ENCODE measurements around the gene AGAP1. TPM values are rescaled to one million over a fixed set of nuclear protein-coding genes. Genes with fewer than 3 reads are reported as not detected.
A peak's percentile ranks its signal among the peaks of the same experiment; 100 is the strongest.

Gene AGAP1
- total RNA-seq, 1 donor from 2014 or later = 10.5 TPM

DNA sequence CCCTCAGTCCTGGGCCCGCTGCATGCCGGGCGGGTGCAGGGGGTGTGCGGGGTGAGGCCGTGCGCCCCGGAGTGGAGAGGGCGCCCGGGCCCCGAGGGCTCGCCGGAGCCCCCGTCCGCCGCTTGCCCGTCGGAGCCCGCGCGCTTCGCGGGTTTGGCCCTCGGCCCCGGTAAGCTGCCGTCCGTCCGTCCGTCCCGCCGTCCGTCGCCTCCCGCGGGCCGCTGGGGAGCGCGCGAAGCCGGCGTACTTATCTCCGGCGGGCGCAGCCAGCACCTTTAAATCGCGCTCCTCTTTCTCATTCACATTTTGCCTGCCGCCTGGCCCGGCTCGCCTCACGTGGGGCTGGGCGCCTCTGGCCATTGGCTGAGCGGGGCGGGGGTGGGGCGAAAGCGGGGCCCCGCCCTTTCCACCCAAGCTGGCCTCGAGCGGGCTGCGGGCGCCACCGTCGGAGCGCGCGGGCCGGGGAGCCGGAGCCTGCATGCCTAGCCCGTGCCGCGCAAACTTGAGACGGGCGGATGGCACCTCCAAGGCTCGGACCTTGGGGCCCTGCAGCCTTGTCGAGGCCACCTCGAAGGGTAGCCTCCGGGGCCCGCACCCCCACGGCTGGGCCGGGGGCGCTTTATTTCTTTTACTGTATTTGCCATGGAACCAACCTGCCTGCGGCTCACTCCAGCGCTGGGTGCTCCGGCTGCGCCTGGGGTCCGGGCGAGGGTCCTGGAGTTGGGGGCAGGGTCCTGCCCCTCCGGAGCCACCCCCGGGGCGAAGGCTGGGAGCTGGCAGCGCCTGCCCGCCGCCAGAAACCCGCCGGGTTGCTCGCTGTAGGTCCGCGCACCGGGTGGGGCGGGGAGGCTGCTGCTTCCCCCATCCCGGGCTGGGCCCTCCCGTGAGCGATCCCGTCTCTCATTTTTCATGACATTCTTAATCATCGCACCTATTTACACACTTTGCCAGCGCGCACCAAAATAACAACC, 674.6 kb downstream of the AGAP1 start, which contains the start of gene GBX2:
Gene GBX2 (minus strand): TSS at position 277 of the 971 bp plus-strand sequence. CDS start 415 bp downstream, outside the sequence.
- ATAC-seq (no peak), DNase-seq (ENCODE audit: low spot score) (no peak)

DNA sequence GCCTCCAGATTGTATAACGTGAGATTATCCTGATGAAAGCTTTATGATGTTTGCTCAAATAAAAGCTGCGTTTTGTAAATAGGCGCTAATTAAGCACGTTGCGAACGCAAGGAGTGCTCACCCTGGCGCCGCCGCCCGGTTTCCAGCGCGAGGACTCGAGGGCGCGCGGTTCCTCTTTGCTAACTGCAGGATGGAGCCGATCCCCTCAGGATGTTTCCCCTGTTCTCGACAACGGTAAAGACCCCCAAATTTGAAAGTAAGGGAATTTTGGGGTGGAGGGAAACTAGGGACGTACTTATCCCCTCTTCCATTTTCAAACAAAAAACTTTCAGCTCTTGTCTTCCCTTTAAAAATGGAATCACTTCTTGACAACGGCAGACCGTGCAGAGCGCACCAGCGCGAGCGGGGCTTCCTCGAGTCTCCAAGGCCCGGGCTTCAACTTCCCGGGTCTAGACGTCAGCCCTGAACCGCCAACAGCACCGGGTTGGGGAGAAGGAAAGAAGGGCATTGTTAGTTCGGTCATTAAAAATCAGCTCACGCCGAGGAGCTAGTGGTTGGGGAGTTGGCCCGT, 675.4 kb downstream of the AGAP1 start:
- no peak for ATAC-seq

DNA sequence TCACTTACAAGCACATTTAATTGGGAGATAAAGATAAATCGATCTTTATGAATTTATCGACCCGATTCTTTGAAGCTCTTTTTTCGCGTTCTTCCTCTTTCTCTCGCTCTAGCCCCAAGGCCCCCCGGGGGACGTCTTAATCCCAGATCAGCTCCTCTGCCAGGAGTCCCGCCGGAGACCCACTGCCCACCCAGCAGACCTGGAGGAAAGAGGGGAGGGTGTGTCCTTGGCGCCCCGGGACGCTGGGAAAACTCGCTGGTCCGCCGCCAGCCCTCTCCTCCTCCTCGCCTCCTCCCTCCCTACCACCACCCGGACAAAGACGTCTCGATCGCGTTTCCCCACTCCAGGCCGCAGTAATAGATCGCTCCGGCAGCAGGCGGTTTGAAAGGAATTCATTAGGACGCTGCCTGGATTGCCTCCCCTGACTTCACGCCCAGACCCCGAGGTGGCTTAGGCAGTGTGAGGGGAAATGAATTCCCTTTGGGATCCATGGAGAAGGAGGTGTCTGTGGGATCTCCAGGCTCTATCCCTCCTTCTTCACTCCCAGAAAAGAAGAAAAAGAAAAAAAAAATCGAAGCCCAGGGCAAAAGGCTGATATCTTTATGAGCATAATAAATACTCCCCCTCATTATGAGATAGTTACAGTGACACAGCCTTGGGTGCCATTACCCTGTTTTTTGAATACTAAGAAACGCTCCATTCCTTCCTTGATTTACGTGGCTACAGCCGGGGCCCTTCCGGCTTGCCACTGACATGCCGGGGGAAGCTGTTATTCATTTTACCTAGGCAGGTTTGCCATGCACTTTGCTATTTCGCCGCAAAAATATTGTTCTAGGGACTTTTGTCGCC, 676.1 kb downstream of the AGAP1 start:
- ATAC-seq = no peak
- DNase-seq (ENCODE audit: low spot score) = no peak

More for the DNA sequence above, 675.4 kb downstream of the AGAP1 start:
- no peak for DNase-seq (ENCODE audit: low spot score)

DNA sequence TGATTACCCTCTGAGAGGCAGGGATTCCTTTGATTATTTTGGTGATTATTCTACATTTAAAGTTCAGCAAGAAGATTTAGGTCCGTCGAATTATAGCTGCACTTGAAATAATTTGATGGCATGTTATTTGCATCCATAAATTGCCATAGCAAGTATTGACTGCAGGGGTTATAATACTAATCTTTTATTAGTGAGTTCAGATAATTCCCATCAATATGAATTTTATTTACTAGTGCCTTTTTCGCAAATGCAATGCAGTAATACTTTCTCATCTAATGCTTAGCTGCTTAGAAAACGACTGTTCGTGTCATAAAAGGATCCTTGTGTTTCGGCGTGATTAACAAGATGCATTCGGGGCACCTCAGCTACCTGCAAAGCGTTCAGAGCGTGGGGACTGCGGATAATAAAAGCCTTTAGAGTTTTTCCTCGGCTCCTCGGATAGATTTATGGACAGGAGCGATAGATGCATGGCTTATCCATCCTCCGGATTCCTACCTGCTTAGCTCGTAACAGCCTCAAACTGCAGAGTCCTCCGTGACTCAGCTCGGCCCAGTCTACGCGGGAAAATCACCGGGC, 676.8 kb downstream of the AGAP1 start:
- ATAC-seq = no peak

DNA sequence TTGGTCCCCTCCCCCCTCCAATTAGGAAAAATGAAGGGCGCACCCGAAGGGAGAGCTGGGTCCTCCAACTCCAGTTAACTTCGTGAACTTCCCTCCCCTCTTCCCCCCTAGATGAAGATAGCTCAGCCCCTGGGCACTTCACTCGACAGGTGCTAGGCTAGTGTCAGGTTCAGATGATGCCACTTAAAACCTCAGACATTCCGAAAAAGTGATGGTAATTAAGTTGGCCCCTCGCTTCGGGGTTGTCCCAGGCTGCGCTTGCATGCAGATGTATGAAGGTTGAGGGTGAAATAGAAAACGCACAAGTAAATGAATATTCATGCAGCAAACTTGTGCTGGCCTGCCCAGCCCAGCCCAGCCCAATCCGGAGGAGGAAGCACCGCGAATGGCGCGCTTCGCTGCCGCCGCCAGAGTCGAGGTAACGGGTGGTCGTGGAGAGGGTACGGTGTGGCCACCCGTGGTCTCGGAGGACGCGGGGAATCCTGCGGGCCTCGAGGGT, 677.4 kb downstream of the AGAP1 start:
- ATAC-seq (no peak), DNase-seq (ENCODE audit: low spot score) (no peak)

More for the DNA sequence above, 676.8 kb downstream of the AGAP1 start:
- no peak for DNase-seq (ENCODE audit: low spot score)

DNA sequence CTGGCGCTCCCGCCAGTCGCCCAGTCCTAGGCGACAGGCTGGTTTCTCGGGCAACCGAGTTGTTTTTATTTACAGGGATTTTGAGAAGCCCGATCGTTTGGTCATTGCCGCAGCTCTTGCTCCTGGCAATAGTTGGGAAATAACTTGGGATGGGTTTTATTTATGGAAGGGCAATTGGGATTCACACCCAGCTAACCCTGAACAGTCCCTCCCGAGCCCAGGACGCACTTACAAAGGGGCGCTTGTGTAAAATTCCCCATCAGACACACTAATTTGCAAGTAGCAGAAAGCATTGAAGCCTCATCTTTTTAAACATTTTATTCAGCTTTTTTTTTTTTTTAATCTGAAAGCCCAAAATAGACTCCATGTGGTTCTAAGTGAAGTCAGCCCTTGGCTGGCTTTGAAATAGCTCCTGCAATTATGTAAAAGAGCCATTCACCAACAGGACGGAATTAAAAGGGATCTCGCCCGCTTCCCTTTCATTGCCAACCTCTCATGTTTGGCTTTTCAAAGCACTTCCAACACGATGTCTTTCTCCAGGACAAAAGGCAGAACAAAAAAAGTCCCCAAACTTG, 677.9 kb downstream of the AGAP1 start:
- ATAC-seq (no peak), DNase-seq (ENCODE audit: low spot score) (no peak)

DNA sequence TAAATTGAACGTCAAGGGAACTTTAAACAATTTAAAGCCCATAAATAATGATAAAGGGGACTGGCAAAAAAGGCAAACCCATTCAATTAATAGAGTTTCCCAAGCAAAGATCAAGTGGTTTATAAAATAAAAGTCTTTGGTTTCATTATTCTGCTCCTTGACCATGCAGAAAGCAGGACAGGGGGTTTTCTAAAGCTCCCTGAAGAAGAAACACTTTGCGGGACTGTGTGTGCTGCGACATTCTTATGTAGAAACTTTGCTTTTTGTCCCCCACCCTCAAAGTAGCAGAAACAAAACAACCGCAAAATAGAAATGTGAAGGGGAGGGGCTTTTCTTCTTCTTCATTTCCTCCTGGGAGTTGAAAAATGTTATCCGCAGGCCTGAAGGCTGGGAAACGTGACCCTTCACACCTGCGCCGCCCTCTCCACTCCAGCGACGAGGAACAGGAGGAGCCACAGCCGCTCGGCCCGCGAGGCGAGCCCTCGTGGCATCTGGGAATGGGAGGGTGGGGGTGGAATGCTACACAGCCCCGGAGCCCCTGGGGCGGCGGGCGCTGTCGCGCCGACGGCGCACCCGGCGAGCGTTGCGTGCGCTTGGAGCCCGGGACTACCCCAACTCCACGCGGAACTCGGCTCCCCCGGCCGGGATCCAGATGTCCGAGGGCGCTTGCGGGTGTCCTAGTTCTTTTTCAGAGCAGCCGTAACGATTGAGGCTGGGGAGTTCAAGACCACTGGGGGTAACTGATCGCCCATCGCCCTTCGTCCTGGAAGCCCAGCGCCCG, 678.6 kb downstream of the AGAP1 start:
- DNase-seq (ENCODE audit: low spot score) = no peak
- ATAC-seq = no peak

DNA sequence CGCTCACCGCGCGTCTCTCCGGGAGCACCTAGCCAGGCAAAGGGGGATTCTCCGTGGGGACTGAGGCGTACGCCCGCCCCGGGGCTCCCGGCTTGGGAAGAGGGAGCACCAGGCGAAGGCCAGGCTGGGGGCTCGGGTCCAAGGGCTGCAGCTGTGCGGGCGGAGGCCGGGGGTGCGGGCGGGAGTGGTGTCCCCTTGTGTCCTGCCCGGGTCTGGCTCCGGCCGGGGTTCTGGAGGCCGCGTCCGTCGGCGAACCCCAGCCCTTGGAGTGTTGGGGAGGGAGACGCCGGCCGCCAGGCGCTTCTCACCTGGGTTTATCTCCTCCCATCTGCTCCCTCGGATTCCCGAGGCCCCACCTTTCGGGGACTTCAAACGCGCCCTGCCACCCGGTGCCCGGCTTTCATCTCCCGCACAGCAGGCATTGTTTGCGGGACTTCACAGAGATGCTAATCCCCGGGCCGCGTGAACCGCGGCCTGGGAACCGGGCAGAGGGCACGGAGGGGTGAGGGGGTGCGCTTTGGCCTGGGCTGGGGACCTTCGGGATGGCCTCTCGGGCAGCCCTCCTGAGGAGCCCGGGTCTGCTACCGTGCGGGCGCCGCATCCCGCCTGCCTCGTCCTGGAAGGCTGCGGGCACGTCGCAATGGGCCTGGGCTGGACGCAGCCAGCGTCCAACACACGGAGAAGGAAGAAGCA, 679.3 kb downstream of the AGAP1 start:
- DNase-seq (ENCODE audit: low spot score) (no peak), ATAC-seq (no peak)

DNA sequence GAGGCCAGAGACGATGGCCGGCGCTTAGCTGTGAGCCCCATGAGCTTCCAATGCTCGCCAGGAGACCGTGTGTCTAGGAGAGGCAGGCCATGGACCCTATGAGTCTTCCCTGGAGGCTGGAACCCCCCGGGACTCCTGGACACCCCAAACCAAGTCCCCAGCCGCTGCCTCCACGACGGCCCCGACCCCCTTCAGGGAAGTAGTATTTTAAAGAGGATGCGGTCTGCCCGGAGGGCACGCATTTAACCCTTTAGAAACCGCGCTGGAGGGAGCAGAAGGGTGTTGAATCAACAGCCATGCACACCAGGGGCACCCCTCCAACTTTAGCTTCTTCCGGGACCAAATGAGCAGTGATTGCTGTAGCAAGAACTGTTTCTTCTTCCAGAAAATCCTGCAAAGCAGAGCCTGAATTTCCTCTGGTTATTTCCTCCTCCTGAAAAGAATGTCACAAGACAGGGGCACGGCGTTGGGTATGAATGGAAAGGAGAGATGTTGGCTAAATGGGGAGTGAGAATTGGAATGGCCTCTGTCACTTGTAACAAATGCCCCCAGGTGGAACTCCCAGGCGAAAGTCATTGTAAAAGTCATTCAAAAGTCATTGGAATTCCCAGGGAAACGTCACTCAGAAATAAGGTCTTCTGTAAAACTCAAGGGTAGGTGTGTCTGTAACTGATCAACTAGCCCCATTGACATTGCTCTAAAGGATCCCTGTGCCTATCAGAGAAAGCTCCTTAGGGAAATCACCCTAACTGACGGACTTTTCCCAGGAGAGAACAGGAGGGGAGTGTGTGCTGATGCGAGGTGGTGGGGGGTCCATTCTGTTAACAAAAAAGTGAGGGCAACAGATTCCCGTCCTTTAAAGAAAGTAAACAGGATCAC, 680.1 kb downstream of the AGAP1 start:
- ATAC-seq = no peak
- DNase-seq (ENCODE audit: low spot score) = no peak

DNA sequence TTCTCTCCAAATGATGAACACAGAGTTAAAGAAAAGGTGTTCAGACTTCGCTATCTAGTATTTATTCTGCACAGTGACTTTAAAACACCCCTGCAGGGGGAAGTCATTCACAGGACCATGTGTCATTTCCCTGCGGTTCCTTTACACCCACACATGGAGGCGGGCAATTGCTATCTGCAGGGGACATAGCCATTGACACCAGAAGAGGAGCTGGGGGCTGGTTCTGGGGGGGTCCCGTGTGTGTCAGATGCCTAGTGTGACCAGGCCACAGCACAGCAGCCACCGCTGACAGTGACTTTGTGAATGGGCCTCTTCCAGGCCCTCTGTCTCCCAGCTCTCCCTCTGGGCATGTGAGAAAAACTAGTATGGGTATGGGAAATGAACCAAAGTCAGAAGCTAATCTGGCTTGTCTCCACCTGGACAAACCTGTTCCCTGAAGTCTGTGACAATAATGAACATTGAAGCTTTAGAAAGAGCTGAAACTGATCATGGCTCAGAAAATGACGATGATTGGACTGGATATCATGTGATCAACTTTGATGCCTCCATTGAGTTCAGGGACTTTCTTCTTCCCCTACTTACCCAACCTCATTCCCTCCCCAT, 681.8 kb downstream of the AGAP1 start:
- no peak for ATAC-seq
- no peak for DNase-seq (ENCODE audit: low spot score)

DNA sequence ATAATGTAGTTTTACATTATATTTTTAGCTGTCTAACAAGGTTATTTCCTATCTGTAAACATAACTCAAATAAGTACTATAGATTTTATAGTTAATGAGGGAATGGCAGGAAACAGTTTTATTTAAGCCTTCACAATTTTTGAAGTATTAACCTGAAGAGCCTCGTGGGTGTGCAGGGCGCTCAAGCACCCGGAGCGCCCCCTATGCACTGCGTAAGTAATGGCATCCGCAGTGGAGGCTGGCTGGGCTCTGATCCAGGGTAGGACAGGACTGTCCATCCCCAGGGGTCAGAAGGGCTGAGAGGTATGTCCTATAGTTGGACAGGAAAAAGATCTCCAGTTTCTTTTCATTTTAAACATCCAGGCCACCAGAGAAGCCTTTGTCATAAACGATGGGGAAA, 682.6 kb downstream of the AGAP1 start:
- peak; percentile 71 for ATAC-seq
- DNase-seq (ENCODE audit: low spot score) = no peak

DNA sequence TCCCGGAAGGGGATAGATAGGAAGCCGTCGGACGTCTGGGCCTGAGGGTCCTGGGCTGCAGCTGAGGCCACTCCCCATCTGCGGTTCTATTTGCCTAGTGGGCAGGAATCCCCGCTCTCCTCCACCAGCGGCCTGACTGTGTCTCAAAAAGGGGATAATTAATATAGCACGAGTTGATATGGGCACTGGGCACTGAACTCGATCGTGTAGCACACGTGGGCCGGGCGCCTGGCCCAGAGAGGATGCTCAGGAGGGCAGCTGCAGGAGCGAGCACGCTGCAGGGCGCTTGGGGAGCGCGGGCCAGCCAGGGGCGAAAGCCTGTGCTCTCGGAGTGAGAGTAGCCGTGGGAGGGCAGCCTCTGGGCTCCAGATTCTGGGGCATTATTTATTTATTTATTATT, 683.1 kb downstream of the AGAP1 start:
- DNase-seq (ENCODE audit: low spot score) (no peak), ATAC-seq (no peak)

DNA sequence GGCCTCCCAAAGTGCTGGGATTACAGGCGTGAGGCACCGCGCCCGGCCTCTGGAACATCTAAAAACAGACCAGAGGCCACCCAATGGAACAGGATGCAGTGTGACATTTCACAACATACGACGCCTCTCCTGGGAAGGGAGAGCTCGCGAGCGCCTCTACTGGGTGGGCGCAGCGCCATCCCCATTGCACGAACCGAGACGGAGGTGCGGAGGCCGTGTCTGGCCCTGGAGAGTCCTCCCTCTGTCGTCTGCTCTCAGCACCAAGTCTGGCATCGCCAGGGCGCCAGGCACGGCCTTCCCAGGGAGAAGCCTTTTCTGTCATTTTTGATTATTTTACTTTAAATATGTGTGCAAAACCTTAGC, 683.7 kb downstream of the AGAP1 start:
- DNase-seq (ENCODE audit: low spot score) = no peak

DNA sequence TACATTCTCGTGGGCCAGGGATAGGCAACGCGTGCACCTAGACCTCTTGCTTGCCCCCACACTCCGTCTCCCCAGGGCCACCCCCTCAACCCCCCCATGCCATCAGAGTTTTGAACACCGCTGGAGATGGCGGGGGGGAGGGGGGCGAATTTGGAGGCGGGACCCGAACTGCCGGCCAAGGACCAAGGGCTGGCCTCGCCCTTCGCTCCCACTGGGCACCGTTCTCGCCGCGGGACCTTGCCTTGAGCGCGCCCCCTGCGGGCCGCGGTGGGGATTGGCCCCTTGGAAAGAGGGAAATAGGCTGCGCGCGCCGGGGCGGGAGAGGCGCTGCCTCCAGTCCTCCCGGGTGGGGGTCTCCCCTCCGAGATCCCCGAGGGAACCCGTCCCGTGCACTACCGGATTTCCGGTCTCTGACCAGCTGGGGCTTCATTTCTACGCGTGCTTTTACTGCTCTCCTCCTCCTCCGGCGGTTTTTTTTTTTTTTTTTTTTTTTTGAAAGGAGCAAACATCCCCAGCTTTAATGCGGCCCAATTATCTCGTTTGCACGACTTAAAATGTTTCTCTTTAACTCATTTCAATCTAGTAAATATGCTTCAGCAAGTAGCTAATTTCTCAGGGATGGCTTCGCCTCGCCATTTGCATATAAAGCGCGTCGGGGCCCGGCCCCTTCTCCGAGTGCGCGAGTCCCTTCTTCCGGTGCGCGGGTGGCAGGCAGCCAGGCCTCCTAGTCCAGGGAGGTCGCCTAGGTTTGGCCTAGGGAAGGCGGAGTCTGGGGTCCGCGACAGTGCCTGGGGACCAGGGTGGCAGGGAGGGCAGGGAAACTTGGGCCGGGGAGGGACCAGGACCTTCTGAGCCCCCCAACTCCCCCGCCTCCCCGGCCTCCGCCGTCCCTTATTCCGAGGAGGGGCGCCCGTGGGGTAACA, 684.4 kb downstream of the AGAP1 start:
- ATAC-seq = peak; percentile 86

More for the DNA sequence above, 683.7 kb downstream of the AGAP1 start:
- peak; percentile 59 for ATAC-seq

DNA sequence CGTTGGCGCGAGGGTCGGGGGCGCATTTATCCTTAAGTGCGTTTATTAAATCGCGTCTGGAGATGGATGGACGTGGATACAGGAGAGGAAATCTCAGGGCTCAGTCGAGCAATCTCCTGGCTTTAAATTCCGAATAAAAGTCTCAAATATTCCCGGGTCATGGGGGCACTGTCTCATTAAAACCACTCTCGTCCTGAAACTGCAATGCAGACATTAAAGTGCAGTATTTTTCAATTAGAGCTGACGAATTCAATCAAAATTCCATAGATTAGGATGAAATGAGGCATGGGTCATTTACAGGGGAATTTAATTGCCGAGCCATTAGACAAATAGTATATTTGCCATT, 685.0 kb downstream of the AGAP1 start:
- ATAC-seq (no peak), DNase-seq (ENCODE audit: low spot score) (no peak)

More for the DNA sequence above, 684.4 kb downstream of the AGAP1 start:
- DNase-seq (ENCODE audit: low spot score) = peak; percentile 57

DNA sequence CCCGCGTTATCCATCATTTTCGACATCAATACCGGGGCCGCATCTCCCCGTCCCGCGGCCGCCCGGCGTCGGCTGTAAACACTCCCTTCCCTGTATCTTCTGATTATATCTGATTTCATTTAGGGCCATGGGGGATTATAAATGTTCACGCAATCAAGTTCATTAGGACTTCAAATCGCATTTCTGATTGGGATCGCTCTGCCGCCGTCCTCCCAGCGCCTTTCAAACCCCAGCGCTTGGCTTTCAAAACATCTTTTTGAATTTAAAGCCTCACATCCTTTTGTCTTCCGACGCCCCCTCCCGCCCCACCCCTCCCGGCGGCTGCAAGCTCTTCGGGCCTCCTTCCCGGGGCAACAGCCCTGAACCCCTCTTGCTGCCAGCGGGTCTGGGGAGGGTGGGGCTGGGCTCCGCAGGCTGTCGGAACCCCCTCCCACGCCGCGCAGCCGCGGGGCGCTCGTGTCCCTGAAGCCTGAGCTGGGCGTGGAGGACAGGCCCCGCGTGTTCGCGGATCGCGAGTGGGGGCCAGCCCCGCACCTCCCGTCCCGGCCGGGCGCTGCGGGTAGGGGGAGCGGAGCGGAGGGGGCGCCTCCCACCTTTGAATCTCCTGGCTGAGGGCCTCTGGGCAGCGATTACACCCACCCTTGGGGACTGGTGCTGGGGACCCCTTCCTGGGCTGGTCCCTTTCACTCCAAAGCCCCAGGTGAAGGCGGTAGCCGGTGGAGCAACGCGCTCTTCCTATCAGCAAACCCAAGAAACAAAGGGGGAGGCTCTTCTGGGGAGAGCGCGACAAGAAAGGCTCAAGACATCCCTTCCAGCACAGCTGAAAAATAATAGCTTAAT, 685.6 kb downstream of the AGAP1 start:
- ATAC-seq (no peak), DNase-seq (ENCODE audit: low spot score) (no peak)

Data from left lobe of liver (tissue), 2 donors.